ENCODE results near the gene MRPL51.
"Not testable (repeated sequence)": the region's sequence is repeated elsewhere in the genome, so short reads cannot be mapped to it uniquely, and the experiment has no call there.

MRPL51 gene

DNA sequence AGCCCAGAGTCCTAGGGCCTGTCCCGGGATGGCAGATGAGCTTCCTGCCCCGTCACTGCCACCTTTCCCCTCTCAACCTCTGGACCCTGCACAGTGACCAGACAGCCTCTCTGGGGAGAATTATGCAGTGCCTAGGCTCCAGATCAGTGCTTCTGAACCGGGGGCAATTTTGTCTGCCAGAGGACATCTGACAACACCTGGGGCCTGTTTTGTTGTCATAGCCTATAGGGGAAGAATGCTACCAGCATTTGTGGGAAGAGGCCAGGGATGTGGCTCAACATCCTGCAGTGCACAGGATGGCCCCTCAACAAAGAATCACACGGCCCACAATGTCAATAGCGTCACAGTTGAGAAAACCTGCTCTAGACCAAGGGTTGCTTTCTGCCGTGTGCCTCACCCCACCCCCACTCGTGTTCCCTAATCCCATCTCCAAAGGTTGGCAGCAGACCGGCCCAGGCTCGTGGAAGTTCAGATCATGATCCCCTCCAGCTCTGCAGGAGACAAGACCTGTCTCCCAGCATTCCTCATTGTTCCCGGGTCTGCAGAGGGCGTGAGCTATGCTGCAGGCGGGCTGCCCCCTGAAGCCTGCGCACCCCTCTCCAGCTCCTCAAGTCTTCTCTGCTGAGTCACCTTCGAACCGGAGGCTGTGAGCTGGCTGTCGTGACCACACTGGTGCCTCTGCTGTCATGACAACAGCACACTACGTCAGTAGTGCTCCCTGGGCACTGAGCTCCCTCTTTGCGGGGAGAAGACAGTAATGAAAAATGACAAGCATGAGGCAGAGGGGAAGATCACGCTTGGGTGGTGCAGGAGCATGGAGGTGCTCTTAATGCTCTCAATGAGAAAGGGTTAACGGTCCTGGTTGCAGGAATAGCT lies 39.2 kb upstream of the MRPL51 start:
- DNase-seq (ENCODE audit: low read depth) = peak; percentile 88

GRCh38 chr12:6530576-6531260 lies 37.7 kb upstream of the MRPL51 start:
- DNase-seq (ENCODE audit: low read depth) = no peak

DNA sequence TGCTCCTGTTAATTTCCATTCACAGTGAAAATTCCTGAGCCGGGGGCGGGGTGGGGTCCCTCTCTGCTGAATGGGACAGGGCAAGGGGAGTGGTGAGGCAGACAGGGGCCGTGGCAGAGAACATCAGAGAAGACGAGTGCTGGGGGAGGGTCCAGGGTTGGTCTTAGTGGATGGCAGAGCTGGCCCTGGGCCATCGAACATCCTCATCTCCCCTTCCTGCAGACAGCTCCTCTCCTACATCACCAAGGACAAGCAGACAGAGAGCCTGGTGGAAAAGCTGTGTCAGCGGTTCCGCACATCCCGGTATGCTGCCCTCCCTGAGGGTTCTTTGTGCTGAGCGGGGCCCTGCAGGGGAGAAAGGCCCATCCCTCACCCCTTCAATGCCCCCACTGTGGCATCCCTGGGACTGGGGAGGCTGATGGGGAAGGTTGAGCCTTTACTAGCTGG lies 36.3 kb upstream of the MRPL51 start:
- no peak for DNase-seq (ENCODE audit: low read depth)

DNA sequence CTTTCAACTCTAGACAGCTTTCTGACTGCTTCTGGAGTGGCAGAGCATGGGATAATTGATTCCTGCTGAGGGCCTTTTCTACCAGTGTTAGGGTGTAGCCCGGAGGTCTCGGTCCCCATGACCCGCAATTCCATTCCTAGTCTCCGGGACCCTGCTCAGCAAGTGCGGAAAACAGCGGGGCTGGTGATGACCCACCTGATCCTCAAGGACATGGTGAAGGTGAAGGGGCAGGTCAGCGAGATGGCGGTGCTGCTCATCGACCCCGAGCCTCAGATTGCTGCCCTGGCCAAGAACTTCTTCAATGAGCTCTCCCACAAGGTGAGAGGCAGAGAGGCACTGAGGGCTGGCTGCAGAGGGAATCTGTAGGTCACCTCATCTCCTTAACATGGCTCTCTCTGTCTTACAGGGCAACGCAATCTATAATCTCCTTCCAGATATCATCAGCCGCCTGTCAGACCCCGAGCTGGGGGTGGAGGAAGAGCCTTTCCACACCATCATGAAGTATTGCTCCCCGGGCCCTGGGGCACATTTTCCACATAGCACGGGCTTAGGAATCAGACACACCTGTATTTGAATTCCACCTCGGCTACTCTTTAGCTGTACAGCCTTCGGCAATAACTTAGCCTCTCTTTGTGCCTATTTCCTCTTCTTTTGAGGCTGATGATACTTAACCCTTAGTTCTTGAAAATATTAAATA lies 35.6 kb upstream of the MRPL51 start:
- DNase-seq (ENCODE audit: low read depth) = no peak

GRCh38 chr12:6527711-6528110 lies 34.6 kb upstream of the MRPL51 start:
- no peak for DNase-seq (ENCODE audit: low read depth)

DNA sequence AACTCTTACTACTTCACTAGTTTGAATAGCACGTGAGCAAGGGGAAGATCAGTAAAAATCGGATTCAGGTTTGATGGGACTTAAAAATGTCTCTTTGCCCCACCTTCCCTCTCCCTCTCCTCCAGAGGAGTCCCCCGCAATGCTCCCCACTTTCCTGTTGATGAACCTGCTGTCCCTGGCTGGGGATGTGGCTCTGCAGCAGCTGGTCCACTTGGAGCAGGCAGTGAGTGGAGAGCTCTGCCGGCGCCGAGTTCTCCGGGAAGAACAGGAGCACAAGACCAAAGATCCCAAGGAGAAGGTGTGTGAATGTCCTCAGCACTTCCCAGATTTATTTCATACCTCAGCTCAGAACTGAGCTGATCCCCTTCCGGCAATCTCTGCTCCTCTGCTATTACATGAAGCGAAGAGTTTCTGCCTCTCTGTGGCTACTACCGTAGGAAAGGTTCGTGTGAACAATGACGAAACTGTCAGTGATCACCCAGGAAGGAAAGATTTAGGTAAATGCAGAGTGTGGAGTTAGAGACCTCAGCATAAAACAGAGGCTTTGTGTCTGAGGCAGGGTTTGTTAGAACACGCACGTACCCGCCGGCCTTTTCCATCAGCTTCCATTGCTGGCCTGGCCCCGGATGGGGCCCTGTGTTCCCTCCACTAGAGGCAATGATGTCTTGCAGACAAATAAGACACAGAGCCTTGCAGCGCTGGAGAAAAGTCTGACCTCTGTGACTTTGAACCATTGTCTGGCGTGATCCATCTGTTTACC lies 33.9 kb upstream of the MRPL51 start:
- DNase-seq (ENCODE audit: low read depth) = no peak

DNA sequence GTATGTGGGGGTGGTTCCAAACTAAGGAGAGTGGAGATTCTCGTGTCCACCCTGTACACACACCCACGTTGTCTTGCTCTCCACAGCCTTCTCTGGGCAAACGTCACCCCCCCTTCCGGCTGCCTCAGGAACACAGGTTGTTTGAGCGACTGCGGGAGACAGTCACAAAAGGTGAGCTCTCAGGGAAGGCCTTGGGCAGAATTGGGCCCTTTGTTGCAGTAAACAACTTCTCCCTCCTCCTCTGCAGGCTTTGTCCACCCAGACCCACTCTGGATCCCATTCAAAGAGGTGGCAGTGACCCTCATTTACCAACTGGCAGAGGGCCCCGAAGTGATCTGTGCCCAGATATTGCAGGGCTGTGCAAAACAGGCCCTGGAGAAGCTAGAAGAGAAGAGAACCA lies 33.1 kb upstream of the MRPL51 start:
- DNase-seq (ENCODE audit: low read depth) = no peak

DNA sequence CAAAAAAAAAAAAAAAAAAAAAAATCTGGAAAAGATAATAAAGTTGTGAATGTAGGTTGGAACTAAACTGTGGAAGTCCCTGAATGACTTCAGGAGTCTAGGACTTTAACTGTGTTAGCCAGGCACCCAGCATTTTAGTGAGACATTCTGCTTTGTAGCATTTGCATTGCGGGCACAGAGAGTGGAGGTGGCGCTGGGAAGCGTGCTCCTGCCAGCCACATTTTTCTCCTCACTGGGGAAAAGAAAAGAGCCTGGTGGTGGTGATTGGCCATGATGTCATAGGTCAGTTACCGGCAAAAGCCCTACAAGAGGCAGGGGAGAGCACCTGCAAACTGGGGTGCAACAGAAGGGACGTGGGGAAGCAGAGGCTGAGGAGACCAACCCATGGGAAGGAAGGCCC lies 31.6 kb upstream of the MRPL51 start:
- DNase-seq (ENCODE audit: low read depth) = no peak

DNA sequence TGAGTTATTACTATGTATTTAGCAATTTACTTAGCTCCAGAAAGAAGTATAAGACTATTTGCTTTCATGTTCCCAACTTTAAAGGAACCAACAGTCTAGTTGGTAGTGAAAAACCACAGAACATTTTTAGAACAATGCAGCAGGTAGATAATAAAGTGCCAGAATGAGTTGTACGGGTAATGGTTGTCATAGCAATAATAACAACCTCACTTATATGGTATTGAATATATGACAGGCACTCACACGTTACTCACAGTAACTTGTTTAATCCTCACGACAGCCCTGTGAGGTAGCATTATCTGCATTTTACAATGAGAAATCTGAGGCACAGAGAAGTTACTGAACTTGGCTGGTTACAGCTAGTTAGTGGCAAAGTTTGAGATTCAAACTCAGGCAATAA lies 30.6 kb upstream of the MRPL51 start:
- DNase-seq (ENCODE audit: low read depth) = no peak

GRCh38 chr12:6522193-6522592 lies 29.1 kb upstream of the MRPL51 start:
- no peak for DNase-seq (ENCODE audit: low read depth)

GRCh38 chr12:6520186-6520585 lies 27.1 kb upstream of the MRPL51 start:
- DNase-seq (ENCODE audit: low read depth) = no peak

DNA sequence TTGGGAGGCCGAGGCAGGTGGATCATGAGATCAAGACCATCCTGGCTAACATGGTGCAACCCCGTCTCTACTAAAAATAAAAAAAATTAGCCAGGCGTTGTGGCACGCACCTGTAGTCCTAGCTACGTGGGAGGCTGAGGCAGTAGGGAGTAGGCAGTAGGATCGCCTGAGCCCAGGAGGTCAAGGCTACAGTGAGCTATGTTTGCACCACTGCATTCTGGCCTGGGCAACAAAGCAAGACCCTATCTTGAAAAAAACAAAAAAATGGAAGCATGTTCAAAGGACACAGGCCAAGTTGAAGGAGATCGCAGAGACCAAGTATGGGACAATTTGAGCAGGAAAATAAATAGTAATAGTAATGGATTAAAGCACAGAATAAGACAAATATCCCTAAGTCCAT lies 15.0 kb upstream of the MRPL51 start:
- DNase-seq (ENCODE audit: low read depth) = no peak

DNA sequence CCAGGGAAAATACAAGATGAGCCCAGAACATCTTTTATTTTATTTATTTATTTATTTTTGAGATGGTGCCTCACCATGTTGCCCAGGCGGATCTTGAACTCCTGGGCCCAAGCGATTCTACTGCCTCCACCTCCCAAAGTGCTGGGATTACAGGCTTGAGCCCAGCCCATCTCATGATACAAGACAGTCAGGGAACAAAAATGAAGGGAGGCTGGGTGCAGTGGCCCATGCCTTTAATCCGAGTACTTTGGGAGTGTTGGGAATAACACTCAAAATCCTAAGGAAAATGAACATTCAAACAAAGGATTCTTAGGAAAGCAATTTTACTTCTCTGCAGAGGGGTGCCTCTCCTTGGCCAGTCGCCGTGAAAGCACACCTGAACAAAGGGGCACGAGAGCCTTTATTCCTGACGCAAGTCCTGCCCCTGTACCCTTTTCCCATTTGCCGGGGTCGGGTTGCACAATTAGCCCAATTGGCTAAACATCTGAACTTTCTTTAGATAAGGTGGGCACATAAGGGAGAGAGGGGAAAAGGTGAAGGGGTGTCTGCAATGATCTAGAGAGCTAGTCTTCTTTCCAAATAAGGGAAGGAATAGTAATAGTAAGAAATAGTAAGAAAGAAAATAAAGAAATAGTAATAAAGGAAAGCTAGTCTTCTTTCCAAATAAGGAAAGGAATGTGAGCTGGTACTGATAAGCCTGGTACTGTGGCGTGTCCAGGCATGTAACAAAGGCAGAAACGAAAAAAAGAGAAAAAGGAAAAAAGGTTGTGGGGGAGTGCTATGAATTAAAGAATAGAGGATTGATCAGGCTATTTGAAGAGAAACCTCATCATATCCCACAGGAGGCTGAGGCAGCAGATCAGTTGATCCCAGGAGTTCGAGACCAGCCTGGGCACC lies 14.3 kb upstream of the MRPL51 start:
- no peak for DNase-seq (ENCODE audit: low read depth)

GRCh38 chr12:6500466-6500865 lies 7.4 kb upstream of the MRPL51 start:
- no peak for DNase-seq (ENCODE audit: low read depth)

DNA sequence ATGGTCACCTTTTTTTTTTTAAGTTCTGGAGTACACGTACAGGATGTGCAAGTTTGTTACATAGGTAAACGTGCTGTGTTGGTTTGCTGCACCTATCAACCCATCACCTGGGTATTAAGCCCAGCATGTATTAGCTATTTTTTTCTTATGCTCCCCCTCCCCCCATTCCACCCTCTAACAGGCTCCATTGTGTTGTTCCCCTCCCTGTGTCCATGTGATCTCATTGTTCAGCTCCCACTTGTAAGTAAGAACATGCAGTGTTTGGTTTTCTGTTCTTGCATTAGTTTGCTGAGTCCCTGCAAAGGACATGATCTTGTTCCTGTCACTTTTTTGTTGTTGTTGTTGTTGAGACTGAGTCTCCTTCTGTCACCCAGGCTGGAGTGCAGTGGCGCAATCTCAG lies 4.2 kb upstream of the MRPL51 start:
- DNase-seq (ENCODE audit: low read depth) = not testable (repeated sequence)

- DNase-seq (ENCODE audit: low read depth) = no peak
These were observed 1.9 kb upstream of the MRPL51 start for GRCh38 chr12:6494968-6495367.

DNA sequence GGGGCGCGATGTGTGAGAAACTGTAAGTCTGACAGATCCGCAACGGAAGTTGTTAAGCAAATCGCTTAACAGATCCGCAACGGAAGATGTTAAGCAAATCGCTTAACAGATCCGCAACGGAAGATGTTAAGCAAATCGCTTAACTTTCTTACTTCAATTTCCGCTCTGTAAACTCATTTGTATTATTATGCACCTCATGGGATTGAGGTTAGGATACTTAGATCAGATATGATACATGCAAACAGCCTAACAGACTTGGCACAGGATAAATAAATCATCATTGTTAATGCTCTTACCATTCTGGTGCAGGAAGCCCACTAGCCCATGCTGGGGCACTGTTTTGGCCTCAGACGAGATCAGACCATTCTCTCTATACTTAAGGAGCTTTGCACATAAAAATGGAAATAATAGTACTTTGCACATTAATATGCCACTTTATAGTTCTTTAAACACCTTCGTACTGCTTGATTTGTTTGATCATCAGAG lies 1.2 kb upstream of the MRPL51 start:
- DNase-seq (ENCODE audit: low read depth) = no peak

GRCh38 chr12:6493497-6494257 lies 615 bp upstream of the MRPL51 start, which contains the start of gene NCAPD2:
TSS of gene NCAPD2 (plus strand) at chr12:6494102. CDS start at chr12:6495099, 997 bp downstream.
- DNase-seq (ENCODE audit: low read depth) = peak; percentile 91

DNA sequence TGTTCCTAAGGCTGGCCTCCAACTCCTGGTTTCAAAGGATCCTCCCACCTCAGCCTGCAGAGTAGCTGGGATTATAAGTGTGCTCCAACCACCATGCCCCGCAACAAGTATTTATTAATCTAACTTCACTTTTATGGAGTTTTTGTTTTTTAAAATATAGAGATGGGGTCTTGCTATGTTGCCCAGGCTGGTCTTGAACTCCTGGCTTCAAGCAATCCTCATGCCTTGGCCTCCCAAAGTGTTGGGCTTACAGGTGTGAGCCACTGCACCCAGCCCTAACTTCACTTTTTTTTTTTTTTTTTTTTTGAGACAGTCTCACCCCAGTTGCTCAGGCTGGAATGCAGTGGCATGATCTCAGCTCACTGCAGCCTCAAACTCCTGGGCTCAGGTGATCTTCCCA lies 2.4 kb downstream of the MRPL51 start:
- not testable (repeated sequence) for DNase-seq (ENCODE audit: low read depth)

DNA sequence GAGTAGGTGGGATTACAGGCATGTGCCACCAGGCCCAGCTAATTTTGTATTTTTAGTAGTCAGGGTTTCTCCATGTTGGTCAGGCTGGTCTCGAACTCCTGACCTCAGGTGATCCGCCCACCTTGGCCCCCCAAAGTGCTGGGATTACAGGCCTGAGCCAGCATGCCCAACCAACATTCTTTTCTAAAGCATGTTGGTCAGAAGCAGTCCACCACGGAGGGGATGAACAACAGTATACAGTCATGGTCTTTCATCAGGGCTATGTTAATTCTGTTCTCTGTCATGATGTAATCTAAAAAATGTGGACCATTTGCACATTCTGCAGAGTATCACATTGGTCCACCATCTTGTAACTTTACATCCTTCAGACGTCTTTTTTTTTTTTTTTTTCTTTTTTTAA lies 3.6 kb downstream of the MRPL51 start:
- DNase-seq (ENCODE audit: low read depth) = no peak

Measured in stimulated activated CD4-positive, alpha-beta T cell treated with anti-CD3 and anti-CD28 coated beads, Interleukin-2, amount 100 ng/mL, for 4 hours (primary cell).